HG03135 (cell line): ENCODE results near the gene KRTAP5-3.
"Not testable (repeated sequence)": the region's sequence is repeated elsewhere in the genome, so short reads cannot be mapped to it uniquely, and the experiment has no call there.

ENCODE experiments used
- ATAC-seq: cut with Tn5 transposase; IDR thresholded peaks from one replicate; pipeline ENCODE4 v1.9.1; 2021; ENCODE audit warnings: mild to moderate bottlenecking, moderate library complexity; ENCODE audit not compliant: unreplicated experiment

The KRTAP5-3 gene, protein sequence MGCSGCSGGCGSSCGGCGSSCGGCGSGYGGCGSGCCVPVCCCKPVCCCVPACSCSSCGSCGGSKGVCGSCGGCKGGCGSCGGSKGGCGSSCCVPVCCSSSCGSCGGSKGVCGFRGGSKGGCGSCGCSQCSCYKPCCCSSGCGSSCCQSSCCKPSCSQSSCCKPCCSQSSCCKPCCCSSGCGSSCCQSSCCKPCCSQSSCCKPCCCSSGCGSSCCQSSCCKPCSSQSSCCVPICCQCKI

DNA sequence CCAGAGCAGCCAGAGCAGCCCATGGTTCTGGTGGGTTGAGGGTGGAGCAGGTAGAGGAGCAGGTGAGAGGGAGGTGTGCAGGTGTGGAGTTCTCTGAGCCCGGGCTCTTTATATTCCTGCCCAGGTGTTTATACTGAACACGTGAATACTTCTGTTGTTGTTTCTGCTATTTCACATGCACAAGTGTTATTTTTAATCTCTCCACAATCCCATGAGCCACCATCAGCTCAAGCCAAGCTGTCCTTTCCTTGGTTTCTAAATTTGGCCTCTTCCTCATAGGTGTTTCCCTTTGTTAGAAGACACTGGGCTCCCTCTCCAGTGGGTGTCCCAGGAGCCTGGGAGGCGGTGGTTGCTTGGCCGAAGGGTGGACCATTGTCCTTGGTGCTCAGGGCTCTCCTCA is at the start of gene KRTAP5-3:
Gene KRTAP5-3 (minus strand): TSS at position 101 of the 400 bp plus-strand sequence. CDS start 78 bp downstream, at position 23.
- ATAC-seq: no peak

DNA sequence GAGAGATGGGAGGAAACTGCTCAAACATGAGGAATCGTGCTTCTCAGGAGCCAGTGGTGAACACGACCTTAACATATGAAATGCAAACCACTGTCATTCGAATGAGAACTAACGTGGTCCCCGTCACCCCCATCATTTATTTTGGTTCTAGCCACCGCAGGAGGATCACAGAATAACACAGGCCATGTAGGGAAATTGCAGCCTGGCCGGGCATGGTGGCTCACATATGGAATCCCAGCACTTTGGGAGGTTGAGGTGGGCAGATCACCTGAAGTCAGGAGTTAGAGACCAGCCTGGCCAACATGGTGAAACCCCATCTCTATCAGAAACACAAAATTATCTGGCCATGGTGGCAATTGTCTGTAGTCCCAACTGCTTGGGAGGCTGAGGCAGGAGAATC is 48.4 kb upstream of the KRTAP5-3 start:
- ATAC-seq: no peak

DNA sequence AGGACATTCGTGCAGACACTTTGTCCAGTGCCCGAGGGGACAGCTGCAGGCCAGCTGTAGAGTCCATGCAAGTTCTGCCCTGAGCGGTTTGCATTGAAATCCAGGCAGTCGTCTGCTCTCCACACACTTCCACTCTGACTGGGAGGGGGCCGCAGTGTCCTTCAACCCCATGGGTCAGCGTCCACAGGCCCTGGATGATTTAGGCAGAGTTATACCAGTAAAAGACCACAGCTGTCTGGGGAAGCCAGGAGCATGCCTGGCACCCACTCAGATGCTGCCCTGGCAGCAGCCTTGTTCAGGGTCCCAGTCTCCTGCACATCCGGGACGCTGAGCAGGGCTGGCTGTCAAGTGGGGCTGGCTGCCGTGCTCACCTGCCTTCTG is 47.8 kb upstream of the KRTAP5-3 start:
- no peak for ATAC-seq

DNA sequence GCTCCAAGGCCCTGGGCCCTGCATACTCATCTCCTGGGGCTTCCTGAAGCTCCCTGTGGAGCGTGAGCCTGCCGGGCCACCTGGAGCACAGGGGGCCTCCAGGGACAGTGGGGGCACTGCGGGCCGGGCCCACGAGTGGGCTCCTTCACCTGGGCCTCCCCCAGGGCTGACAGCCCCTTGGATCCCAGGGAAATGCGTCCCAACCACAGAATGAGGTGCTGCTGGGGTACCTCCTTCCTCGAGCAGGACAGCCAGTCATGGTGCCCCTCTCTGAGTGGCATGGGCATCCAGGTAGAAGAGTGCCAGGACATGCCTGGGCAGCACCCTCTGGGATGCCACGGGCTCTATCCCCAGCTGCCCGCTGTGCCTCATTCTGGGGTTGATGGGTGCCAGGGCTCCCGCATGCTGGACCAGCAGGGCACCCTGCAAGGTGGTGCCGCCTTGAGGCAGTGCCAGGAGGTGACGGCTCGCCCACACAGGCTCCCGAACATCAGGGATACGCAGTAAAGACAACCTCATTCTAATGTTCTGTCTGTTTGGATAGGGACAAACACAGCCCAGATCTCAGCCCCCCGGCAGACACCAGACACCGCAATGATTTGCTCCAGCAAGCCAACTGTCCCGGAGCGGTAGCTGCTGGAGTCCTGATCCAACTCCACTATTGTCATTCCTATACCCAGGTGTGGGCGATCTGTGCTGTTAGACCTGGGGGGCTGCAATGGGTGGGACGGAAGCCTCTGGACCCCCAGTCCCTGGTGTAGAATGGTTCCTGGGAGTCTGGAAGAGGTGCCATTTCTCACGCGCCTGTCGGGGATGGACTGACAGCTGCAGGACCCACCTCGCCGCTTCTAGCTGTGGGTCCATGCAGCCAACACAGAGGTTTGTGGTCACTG is 47.2 kb upstream of the KRTAP5-3 start:
- ATAC-seq: no peak

DNA sequence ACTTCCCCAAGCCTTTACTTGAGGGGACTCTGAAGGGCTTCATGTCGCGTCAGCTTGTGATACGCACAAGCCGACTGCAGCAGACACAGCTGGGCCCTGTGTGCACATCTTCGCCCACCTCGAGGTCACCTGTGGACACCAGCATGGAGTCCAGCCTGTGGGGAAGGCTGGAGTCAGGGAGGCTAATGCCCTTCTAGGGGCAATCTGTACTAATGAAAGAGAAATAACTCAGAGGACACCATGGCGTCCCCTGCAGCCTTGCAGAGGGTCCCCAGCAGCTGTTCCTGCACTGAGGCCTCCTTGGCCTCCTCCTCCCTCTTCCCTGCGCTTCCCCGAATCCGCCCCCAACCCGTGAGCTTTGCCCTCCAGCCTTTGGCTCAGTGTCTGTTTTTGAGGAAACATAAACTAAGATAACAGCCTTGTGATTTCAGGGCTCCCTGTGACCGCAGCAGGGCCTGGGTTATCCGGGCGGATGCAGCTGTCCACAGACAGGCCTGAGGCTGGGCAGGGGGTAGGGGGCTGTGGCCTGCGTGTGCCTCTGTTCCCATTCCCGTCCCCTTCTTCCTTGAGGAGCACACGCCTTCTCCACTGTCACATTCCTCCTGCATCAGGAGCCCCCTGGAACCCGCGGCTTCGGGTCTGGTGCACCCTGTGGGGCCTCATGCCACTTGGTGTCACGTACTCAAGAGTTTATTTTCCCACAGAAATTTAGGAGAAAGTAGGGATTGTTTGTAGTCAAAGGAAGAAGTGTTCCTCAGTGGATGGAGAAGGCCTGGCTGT is 46.3 kb upstream of the KRTAP5-3 start:
- no peak for ATAC-seq

DNA sequence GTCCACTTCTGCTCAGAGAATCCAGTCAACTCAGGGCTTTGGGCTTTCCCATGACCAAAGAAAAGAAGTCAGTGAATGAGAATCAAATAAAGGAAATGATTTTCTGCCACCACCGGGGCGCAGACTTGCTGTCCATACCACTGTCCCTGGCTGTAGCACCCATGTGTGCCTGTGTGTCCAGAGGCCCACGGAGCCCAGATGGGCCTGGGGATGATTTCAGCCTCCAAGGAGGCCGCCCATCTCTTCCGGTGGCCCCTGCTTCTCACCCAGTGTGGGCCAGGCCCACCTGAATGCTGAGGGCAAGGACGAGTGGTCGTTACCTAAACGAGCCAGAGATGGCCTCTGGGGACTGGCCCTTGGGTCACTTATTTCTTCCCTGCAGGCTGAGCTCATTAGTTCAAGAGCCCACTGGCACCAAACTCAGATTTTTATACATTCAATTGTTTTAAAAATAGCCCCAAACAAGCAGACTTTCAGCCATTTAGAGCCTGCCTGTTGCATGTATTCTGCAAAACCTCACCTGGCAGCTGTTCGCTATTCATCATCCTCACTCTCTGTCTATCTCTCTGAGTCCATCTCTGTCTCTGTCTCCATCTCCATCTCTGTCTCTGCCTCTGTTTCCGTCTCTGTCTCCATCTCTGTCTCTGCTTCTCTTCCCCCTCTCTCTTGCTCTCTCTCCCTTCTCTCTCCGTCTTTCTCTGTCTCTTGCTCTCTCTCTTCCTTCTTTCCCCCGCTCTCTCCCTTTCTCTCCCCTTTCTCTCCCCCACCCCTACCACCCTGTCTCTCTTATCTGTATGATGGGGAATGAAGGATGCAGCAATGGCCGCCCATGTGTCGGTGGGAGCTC is 45.5 kb upstream of the KRTAP5-3 start:
- no peak for ATAC-seq

DNA sequence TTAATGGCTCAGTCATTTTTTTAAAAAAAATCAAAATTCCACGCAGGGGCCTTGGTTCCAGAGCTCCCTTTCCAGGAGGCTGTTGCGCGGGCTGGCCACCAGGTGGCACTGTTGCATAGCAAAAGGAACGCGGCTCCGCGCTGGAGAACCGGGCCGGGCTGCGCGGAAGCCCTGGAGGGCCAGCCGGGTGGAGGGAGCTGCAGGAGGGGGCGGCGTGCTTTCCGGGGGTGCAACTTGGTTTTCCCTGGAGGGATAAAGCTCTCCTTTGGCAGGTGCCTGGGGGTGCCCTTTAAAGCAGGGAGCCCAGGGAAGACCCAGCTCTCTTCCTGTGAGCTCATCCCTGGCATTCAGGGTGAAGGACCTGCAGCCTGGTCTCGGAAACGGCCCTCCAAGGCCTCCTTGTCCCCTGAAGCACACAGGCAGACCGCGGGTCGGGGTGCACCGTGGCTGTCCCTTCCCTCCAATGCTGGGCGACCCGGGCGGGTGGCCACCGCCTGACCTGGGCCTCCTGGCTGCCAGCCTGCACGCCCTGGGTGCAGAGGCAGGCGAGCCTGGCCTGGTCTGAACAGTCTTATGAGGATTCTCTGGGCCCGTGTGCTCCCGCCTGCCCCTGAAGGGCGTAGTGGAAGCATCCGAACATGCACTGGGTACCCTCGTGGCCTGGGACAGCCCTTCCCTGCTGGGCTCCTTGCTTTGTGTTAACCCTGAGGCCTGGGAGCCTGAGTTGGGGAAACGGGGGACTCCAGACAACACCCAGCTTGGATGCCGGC is 44.7 kb upstream of the KRTAP5-3 start:
- ATAC-seq: no peak

DNA sequence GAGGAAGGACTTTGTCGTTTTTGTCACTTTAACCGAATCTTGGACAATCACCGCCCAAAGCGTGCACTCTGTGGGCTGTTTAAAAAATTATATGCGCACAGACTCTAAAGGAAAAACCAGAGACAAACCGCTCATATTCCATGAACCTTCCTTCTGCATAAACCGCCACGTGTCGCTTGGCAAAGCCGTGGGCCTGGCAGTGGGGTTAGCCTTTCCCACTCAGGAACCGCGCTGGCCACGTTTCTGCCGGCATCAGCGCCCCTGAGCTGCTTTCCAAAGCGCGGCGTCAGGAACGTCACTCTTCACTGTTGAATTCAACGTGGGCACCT is 44.1 kb upstream of the KRTAP5-3 start:
- ATAC-seq: no peak

DNA sequence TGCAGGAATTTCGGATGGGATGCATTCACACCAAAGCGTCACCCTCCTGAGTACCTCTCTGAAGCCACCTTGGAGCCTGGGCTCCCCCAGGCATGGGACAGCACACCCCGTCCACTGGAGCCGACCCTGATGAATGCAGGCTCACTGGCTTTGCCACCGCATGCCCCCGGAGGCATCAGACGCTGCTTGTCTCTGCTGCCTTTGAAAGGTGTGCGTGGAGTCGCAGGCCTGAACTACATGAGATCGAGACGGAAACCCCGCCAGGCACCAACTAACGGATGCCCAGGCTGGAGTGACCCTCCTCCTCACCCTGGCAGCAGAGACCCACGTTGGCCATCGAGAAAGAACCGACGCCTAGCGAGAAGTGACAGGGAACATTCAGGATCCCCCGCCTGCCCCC is 43.8 kb upstream of the KRTAP5-3 start:
- no peak for ATAC-seq

DNA sequence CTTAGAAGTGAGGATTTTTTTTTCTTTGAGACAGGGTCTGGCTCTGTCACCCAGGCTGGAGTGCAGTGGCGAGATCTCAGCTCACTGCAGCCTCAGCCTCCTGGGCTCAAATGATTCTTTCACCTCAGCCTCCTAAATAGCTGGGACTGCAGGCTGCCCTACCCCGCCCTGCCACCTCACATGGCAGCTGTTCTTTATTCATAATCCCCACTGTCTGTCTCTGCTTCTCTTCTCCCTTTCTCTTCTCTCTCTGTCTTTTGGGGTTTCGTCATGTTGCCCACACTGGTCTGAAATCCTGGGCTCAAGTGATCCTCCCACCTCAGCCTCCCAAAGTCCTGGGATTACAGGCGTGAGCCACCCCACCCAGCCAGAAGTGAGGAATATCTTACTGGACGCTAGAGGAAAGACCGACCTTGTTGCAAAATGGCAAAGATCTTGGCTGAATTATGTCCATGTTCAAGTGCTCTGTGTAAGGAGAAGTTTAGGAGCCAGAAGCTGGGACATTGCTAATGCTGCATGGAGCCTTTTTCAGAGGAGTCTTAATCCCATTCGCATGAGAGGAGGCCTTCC is 43.2 kb upstream of the KRTAP5-3 start:
- no peak for ATAC-seq

DNA sequence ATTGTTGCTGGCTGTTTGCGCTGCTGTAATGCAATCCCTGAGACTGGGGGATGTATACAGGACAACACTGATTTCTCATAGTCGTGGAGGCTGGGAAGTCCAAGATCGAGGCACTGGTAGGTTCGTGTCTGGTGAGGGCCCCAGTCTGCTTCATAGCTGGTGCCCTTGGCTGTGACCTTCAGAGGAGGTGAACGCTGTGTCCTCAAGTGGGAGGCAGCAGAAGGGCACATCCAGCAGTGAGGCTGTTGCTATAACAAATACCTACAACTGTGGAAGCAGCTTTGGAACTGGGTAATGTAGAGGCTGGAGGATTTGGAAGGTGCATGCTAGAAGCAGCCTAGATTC is 42.6 kb upstream of the KRTAP5-3 start:
- ATAC-seq: no peak

DNA sequence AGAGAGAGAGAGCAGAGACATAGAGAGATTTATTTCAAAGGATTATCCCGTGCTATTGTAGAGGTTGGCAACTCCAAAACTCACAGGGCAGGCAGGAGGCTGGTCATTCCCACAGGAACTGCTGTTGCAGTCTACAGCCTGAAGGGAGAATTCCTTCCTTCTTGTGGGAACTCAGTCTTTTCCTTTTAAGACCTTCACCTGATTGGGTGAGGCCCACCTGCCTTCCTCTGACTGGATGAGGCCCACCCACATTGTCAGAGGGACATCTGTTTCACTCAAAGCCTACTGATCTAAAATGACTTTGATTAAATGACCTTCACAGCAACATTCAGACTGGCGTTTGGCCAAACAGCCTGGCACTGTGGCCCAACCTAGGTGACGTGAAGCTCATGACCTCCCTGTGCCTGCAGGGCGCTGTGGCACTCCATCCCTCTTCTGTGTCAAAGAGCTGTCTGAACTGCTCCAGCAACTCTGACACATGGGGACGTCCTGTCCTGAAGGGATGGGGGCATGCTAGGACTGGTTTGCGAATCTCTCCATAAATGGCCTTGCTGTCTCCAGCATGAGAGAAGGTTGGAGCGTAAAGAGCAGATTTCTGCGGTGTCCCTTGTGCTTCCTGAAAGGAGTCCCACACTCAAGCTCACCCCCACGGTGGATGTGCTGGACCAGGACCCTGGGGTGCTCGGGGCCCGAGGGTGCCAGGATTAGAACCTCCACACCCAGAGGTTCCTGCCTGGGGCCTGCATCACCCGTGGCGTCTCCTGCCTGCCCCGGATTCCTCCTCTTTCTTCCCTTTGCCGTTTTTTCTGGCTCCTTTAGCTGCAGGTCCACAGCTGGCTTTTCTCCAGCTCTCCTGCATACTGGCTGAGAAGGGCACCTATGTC is 42.0 kb upstream of the KRTAP5-3 start:
- ATAC-seq: no peak

DNA sequence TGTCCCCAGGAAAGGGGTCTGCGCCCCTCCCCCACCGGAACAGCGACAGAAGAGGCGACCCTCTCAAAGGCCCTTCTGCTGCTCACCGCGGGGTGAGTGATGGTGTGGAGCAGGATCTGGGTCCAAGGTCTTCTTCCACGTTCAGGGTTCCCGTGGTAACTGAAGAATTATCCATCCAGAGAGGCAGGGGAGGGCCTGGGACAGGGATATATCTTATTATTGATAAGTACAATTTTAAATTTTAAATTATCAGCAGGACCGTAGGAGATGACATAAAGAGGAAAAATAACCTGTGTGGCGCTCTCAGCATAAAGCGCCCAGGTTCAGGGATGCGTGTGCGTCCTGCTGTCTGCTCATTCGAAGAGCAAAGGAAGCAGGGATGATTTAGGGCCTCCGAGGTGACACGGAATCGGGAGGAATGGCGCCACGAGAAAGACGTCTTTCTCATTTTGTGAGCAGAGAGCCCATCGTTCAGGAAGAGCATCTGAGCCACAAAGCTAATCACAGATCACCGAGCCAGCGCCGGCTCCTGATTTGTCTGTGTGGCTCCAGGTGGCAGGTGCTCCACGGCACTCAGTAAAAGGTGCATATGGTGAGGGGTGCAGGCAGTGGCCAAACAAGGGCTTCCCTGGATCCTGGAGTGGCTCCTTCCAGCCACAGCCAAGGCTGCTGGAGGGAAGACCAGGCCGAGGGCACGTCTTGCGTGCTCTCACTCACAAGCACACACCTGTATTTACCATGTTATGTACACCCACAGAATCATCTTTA is 40.6 kb upstream of the KRTAP5-3 start:
- ATAC-seq: no peak

DNA sequence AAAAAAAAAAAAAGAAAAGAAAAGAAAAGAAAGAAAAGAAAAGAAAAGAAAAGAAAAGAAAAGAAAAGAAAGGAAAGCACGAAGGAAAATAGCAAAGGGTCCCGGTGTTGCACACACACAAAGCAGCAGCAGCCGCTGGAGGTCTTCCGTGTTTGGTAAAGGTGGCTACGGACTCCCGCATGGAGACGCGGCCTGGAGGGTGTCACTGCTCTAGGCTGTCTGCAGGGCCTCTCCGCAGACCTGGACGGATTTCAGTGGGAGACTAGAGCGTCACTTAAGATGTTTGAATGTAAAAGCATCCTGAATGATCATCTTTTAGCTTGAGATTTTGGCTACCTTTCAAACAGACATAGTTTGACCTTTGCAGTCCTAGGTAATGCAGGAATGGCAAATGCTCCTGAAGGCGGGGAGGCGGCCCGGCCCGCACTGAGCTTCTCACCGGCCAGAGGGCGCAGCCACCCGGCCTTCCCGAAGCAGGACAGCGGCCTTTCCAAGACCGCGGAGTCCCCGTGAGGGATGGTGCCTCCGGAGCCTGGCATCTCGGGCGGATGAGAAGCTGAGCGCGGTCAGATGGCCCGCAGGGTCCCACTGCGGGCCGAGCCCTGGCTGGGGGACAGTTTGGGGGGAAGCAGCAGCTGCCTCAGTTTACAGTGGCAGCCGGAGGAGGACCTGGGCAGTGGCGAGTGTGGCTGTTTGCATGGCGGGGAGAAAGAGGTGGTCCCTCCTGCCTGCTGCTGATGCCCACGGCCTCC is 39.8 kb upstream of the KRTAP5-3 start:
- ATAC-seq: no peak

DNA sequence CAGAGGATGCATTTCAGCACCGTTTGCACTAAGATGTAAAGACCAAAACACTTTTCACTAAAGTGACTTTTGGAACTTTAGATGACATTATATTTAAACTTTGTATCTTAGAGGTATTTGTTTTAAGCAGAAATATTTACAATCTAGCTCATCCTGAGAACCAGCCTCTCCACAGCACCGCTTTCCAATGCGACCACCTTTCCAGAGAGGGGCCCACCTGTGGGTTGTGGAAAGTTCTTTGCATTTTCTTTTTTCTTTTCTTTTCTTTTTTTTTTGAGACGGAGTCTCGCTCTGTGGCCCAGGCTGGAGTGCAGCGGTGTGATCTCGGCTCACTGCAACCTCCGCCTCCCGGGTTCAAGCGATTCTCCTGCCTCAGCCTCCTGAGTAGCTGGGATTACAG is 38.3 kb upstream of the KRTAP5-3 start:
- not testable (repeated sequence) for ATAC-seq

DNA sequence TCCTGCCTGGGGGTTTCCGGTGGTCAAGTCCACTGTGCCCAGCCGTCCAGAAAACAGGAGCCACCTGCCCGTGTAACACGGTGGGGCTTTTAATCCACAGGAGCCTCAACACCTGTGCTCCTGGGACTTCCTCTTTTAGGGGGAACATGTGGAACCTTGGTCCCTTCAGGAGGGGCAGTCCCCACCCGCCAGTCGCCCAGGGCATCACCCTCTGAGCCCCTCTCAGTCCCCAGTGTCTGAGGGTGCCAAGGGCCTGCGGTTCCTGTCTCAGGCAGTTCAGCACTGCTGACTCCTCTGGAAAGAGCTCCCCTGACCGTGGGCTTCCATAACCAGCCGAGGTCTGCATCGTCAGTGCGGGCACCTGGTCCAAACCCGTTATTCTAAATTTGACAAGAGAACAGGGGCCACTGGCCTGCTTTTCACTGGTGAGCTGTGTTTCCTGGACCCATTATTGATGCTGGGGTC is 37.1 kb upstream of the KRTAP5-3 start:
- no peak for ATAC-seq

DNA sequence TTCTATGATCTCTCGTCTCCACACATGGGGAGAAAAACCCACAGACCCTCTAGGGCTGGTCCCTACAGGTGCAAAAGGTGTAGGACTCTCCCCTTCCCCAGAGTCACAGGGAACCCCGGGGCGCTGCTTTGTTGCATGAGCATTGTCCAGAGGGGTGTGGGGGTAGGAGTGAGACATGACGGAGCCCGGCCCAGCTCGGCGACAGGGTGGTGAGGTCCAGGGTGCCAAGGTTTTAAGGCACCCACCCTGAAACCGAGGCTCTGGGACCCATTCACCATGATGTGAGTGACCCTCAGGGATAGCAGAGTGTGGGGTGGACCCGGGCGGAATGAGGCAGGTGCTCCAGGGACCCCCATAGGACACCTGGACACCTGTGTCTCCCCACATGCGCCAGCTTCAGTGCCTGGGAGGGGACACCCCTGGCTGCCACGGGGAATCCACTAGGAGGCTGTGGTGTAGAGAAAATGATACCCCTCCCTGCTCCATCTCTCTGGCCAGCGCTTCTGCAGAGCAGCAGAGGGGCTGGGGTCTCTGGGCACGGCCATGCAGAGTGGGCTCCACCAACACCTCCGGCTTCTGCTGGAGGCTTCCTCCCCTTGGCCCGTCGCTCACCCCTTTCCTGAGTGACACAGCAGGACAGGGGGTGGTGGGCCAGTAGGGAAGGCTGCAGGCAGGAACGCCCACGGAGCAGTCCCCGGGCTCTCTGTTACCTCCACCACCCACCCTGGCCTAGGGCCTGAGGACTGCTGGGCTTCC is 36.5 kb upstream of the KRTAP5-3 start:
- no peak for ATAC-seq
